Breast epithelium (tissue), 3 donors: ENCODE results near the gene CCDC85A.

Experiments
- CTCF ChIP-seq, 3 donors: fragments of 450-650 bp; IDR thresholded peaks; one replicate each; pipeline ENCODE4 v1.5.1; 2016 to 2017; ENCODE audit warnings: antibody characterized with exemption in 3 of 3, mild to moderate bottlenecking in 3 of 3, moderate library complexity in 3 of 3
- POLR2A ChIP-seq: fragments of 450-650 bp; IDR thresholded peaks from one replicate; pipeline ENCODE4 v1.6.1; 2016; ENCODE audit warnings: antibody characterized with exemption, mild to moderate bottlenecking, moderate library complexity

- no peak for TF ChIP-seq POLR2A
- TF ChIP-seq CTCF (IDR thresholded peaks at IDR 0.05), result no peak
These were observed 28.6 kb upstream of the CCDC85A start for GRCh38 chr2:56155188-56155587.
